H1 (cell line): ENCODE measurements around the gene ODF2L. TPM values are rescaled to one million over a fixed set of nuclear protein-coding genes. Genes with fewer than 3 reads are reported as not detected.

Experiments
- ATF2 ChIP-seq: IDR thresholded peaks from 2 replicates; pipeline ENCODE4 v1.6.1; 2012; ENCODE audit warnings: low read length, inconsistent platforms
- CBX5 ChIP-seq: fragments of 300-800, 300-1000 bp; sonication (generic); IDR thresholded peaks from 2 replicates; pipeline ENCODE4 v1.7.1; 2016; ENCODE audit warnings: antibody characterized with exemption, low read length, low read depth
- CHD1 ChIP-seq: IDR thresholded peaks from 2 replicates; pipeline ENCODE4 v1.6.1; 2012; ENCODE audit warnings: low read depth, low read length, improper control_type of control experiment
- CHD7 ChIP-seq: fragments of 300-600 bp; sonication (generic); IDR thresholded peaks from 2 replicates; pipeline ENCODE4 v1.7.1; 2012; ENCODE audit warnings: low read length, moderate library complexity, mild to moderate bottlenecking, inconsistent platforms; ENCODE audit not compliant: insufficient replicate concordance
- JUN ChIP-seq: IDR thresholded peaks from 2 replicates; pipeline ENCODE4 v1.6.1; 2011; ENCODE audit warnings: low read depth, mild to moderate bottlenecking, improper control_type of control experiment, low read length
- MAX ChIP-seq: IDR thresholded peaks from 2 replicates; pipeline ENCODE4 v1.6.1; 2012; ENCODE audit warnings: inconsistent platforms
- RNF2 ChIP-seq: fragments of 200-900, 300-1000 bp; sonication (generic); IDR thresholded peaks from 2 replicates; pipeline ENCODE4 v1.7.1; 2016; ENCODE audit warnings: borderline replicate concordance, low read depth, mild to moderate bottlenecking, antibody characterized with exemption, low read length; ENCODE audit not compliant: poor library complexity, severe bottlenecking; ENCODE audit errors: missing control alignments
- polyA plus RNA-seq, 7 experiments: library from polyadenylated mRNA; depleted of rRNA in 3 of 7; stranded (reverse) in 5 of 7; unstranded in 2 of 7; fragments of >200 nt in 5 of 7; fragments of 200-250 nt in 2 of 7; gene quantifications; 1 replicate in 5 of 7; 2 replicates in 1 of 7; 4 replicates in 1 of 7; pipeline versions ENCODE4 v1.2.1 to v1.2.3, GENCODE V29; 2011 to 2013; ENCODE audit warnings: missing spikeins in 2 of 7, mixed read lengths in 2 of 7
- total RNA-seq: library from RNA; stranded (reverse); fragmentation: NEBNext Ultra II Directional; extraction: Animal tissue kit (Norgen Biotek cat#: 25700); gene quantifications from 2 replicates; pipeline ENCODE4 v1.2.1, GENCODE V29; 2021

ODF2L gene
- total and polyA plus RNA-seq, 2 of the 8 experiments (the other 6 are each of a cell fraction or from before 2014, with no cell fraction given) = 3.2 to 27.1 TPM

- TF ChIP-seq CHD7 (no peak), ATF2 (no peak), RNF2 (no peak), CBX5 (no peak), JUN (no peak), CHD1 (no peak), MAX (no peak)
These were observed 56.9 kb downstream of the ODF2L start (continued) for GRCh38 chr1:86339014-86339812.
